Spleen (tissue), 11 donors: Measurements from ENCODE around the gene AJAP1. TPM values are rescaled to one million over a fixed set of nuclear protein-coding genes. Genes with fewer than 3 reads are reported as not detected.

Source experiments
- DNase-seq: peaks from one replicate; pipeline ENCODE4 v3.0.0-alpha.2; 2020
- H3K27ac ChIP-seq, 8 donors: fragments of 200-600 bp; sonication (generic) in 7 of 8; 1 replicate in 4 of 8; 2 replicates in 4 of 8; pipeline versions ENCODE4 v1.5.0 to v1.8.0; 2016 to 2021; ENCODE audit warnings: inconsistent platforms in 4 of 8, mild to moderate bottlenecking in 4 of 8, moderate library complexity in 1 of 8
- H3K27me3 ChIP-seq, 7 donors: fragments of 200-600 bp; sonication (generic) in 6 of 7; replicated peaks in 1 of 7; 1 replicate in 4 of 7; 2 replicates in 3 of 7; pipeline versions ENCODE4 v1.5.0 to v1.8.0; 2016 to 2021; ENCODE audit warnings: inconsistent platforms in 3 of 7, mild to moderate bottlenecking in 1 of 7
- H3K36me3 ChIP-seq, 6 donors: fragments of 200-600 bp; sonication (generic) in 5 of 6; 1 replicate in 4 of 6; 2 replicates in 2 of 6; pipeline versions ENCODE4 v1.5.0 to v1.8.0; 2016 to 2021; ENCODE audit warnings: inconsistent platforms in 2 of 6
- H3K4me1 ChIP-seq, 6 donors: fragments of 200-600 bp; sonication (generic) in 5 of 6; 1 replicate in 3 of 6; 2 replicates in 3 of 6; pipeline versions ENCODE4 v1.5.0 to v1.8.0; 2016 to 2021; ENCODE audit warnings: inconsistent platforms in 3 of 6
- H3K4me3 ChIP-seq, 8 donors: fragments of 200-600 bp; sonication (generic) in 7 of 8; 1 replicate in 4 of 8; 2 replicates in 4 of 8; pipeline versions ENCODE4 v1.5.0 to v1.8.0; 2016 to 2021; ENCODE audit warnings: inconsistent platforms in 4 of 8, mild to moderate bottlenecking in 4 of 8, moderate library complexity in 2 of 8
- H3K9me3 ChIP-seq, 8 donors: fragments of 200-600 bp; sonication (generic) in 7 of 8; 1 replicate in 4 of 8; 2 replicates in 4 of 8; pipeline versions ENCODE4 v1.5.0 to v1.8.0; 2016 to 2021; ENCODE audit warnings: inconsistent platforms in 4 of 8
- POLR2A ChIP-seq, 3 donors: fragments of 450-650 bp; IDR thresholded peaks; one replicate each; pipeline ENCODE4 v1.5.1; 2017; ENCODE audit warnings: antibody characterized with exemption in 3 of 3, mild to moderate bottlenecking in 1 of 3
- POLR2AphosphoS5 ChIP-seq, 3 donors: sonication (generic); formaldehyde crosslinking; IDR thresholded peaks; one replicate each; pipeline ENCODE4 v1.5.1; 2017; ENCODE audit warnings: antibody characterized with exemption in 3 of 3
- WGBS, 5 donors: extraction: QIAGEN DNeasy Blood & Tissue Kit in 3 of 5; methylation state at CpG; one replicate each; pipeline versions ENCODE4 v1.1.5 to v1.1.7; 2013 to 2018; 5-methylcytosine and 5-hydroxymethylcytosine counted together
- intact Hi-C: fragments of 100-400 bp; cut with DNase I; formaldehyde crosslinking; loops from one replicate; pipeline ENCODE4 v1.15.0; 2023; ENCODE audit warnings: low total_unique reads
- polyA plus RNA-seq, 3 donors: library from polyadenylated mRNA; stranded (reverse); fragments of 200-250 nt; gene quantifications; one replicate each; pipeline ENCODE4 v1.2.1, GENCODE V29; 2013
- total RNA-seq, 7 donors: library from RNA; depleted of rRNA in 3 of 7; stranded (reverse); fragments of >200 nt in 3 of 7; fragmentation: NEBNext Ultra II Directional in 4 of 7; extraction: Animal tissue kit (Norgen Biotek cat#: 25700) in 4 of 7; gene quantifications; one replicate each; pipeline versions ENCODE4 v1.1.0 to v1.2.1, GENCODE V29; 2016 to 2021
- TF ChIP-seq, protein P1 (sequence below), 11 experiments: fragments of 200-600 bp in 7 of 11; fragments of 450-650 bp in 4 of 11; sonication (generic) in 4 of 11; IDR thresholded peaks in 8 of 11; conservative IDR thresholded peaks in 3 of 11; 1 replicate in 7 of 11; 2 replicates in 4 of 11; pipeline versions ENCODE4 v1.4.0 to v1.8.0; 2016 to 2021; ENCODE audit warnings: antibody characterized with exemption in 11 of 11, inconsistent platforms in 4 of 11, mild to moderate bottlenecking in 1 of 11
- donor health status: healthy with polysubstance abuse.
- donor health status: DM: no; HTN: no; CAD: no; lungs with moderate emphysema.
- donor health status: DM: no; HTN: no; CAD: no.
- donor health status: Bipolar disorder and iron deficiency.
- donor health status: healthy.
- donor health status: DM: no; HTN: no; CAD: no.
- donor health status: DM: yes; HTN: yes; CAD: no.

The AJAP1 gene
- total and polyA plus RNA-seq, 10 donors: 0.04 to 13.3 (median 2.4) TPM

DNA sequence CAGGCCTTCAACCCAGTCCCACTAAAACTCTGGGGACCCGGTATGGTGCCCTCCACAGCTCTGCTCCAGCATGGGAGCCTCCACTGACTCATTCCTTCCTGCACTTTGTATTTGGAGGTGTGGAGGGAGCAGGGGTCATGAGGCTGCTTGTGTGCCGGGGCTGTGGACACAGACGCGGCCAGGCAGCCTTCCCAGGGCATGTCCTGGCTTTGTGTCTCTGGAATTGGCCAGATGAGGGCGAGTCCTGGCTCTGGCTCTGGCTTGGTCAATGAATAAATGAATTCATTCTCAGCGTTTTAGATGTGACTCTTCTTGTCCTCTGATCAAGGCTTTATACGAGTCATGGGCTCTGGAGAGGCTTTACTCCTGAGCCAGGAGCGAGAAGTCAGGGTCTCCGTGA, 19.1 kb downstream of the AJAP1 start:
- Histone ChIP-seq H3K4me1 (no peaks in the 10 kb centered on the region), H3K27me3 (peaks cover 0 to 11% (median 0%) of the 10 kb centered on the region in 7 donors), H3K27ac (no peak overlapping the region), H3K36me3 (no peaks in the 10 kb centered on the region), H3K9me3 (peaks cover 0 to 14% (median 7%) of the 10 kb centered on the region in 8 donors), H3K4me3 (no peak overlapping the region)
- intact Hi-C loops: no loop called here
- DNase-seq: no peak
- WGBS, 5 donors: 75 to 83% (median 82%) methylated on average over 5 to 9 of the region's 9 CpGs
- TF ChIP-seq, protein P1, sequence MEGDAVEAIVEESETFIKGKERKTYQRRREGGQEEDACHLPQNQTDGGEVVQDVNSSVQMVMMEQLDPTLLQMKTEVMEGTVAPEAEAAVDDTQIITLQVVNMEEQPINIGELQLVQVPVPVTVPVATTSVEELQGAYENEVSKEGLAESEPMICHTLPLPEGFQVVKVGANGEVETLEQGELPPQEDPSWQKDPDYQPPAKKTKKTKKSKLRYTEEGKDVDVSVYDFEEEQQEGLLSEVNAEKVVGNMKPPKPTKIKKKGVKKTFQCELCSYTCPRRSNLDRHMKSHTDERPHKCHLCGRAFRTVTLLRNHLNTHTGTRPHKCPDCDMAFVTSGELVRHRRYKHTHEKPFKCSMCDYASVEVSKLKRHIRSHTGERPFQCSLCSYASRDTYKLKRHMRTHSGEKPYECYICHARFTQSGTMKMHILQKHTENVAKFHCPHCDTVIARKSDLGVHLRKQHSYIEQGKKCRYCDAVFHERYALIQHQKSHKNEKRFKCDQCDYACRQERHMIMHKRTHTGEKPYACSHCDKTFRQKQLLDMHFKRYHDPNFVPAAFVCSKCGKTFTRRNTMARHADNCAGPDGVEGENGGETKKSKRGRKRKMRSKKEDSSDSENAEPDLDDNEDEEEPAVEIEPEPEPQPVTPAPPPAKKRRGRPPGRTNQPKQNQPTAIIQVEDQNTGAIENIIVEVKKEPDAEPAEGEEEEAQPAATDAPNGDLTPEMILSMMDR (IDR thresholded peaks at IDR 0.05 in 8 of 11, conservative IDR thresholded peaks at IDR 0.05 in 3 of 11): no peak
- TF ChIP-seq POLR2AphosphoS5 (IDR thresholded peaks at IDR 0.05): no peak
- TF ChIP-seq POLR2A (IDR thresholded peaks at IDR 0.05): no peak

DNA sequence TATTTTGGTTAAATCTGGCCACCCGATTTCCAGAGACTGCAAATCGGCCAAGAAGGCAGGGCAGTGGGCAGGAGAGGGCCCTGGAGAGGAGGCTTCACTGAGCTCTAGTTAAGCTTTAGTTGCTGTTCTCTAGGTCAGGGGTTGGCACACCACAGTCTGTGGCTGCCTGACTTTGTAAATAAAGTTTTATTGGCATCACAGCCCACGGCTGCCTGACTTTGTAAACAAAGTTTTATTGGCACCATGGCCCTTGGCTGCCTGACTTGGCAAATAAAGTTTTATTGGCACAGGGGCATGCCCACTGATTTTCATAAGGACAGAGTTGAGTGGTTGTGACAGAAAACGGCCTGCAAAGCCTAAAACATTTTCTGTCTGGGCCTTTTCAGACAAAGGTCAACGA, 19.7 kb downstream of the AJAP1 start:
- intact Hi-C loops: no loop called here
- TF ChIP-seq, protein P1 (IDR thresholded peaks at IDR 0.05 in 8 of 11, conservative IDR thresholded peaks at IDR 0.05 in 3 of 11): no peak
- Histone ChIP-seq H3K36me3 (no peaks in the 10 kb centered on the region), H3K27ac (no peak overlapping the region), H3K9me3 (peaks cover 0 to 20% (median 12%) of the 10 kb centered on the region in 8 donors), H3K4me1 (no peaks in the 10 kb centered on the region), H3K4me3 (no peak overlapping the region), H3K27me3 (peaks cover 0 to 11% (median 0%) of the 10 kb centered on the region in 7 donors)
- 68 to 84% (median 72%) methylated on average over 5 of the region's 5 CpGs for WGBS, 5 donors
- no peak for DNase-seq

DNA sequence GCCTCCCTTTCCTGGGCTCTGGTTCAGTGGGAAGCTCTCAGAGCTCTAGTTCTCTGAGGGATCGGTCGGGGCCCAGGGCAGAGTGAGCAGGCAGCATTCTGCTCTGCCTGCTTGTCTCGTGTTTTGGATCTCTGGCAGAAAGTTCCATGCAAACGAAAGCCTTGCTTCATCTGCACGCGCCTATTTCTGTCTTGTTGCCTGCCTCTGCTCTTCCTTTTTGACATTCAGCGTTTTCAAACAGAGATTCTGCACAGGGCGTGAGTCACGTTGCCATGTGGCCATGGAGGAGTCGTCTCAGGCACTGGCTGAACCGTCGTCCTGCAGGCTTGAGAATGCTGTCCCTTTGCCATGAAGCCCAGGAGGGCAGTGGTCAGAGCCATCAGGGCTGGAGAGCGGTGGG, 20.3 kb downstream of the AJAP1 start:
- no peaks in the 10 kb centered on the region for H3K36me3 ChIP-seq
- no peak overlapping the region for H3K27ac ChIP-seq
- no peak for DNase-seq
- no peak overlapping the region for H3K4me3 ChIP-seq
- H3K4me1 ChIP-seq: no peaks in the 10 kb centered on the region
- H3K9me3 ChIP-seq: peaks cover 0 to 24% (median 16%) of the 10 kb centered on the region in 8 donors
- intact Hi-C loops: no loop called here
- peaks cover 0 to 11% (median 0%) of the 10 kb centered on the region in 7 donors for H3K27me3 ChIP-seq
- TF ChIP-seq POLR2A (IDR thresholded peaks at IDR 0.05) (no peak), POLR2AphosphoS5 (IDR thresholded peaks at IDR 0.05) (no peak)
- TF ChIP-seq, protein P1 (IDR thresholded peaks at IDR 0.05 in 8 of 11, conservative IDR thresholded peaks at IDR 0.05 in 3 of 11): no peak
- WGBS, 5 donors: 84 to 90% (median 88%) methylated on average over 13 of the region's 13 CpGs

DNA sequence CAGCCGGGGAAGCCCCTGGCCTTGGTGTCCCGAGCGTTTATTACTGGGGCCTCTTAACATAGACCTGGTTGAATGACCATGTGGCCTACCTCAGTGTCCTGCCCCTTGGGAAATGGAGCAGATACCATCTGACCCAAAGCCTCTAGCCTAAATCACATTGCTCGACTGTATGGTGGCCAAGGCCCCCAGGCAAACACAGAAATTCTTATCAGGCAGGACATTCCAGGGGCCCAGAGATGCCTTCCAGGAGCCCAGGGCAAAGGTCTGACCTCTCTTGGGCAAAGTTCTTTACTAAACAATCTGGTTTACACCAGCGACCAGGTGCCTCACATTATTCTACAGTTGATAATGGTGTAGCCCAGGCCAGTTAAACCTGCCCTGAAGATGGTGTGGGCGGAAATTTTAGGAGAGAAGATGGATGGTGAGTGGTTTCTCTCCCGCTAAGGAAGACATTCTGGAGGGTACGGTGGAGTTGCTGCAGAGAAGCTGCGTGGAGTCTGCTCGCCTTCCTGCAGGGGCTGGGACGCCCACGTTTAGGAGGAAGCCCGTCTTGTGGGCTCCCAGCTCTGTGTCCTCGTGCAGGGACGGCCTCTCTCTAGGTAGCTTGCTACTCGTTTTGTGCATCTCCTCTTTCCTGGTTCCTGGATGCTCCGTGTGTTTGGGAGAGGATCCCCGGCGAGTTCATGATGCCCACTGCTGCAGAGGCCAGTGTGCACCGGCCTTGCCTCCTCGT, 21.2 kb downstream of the AJAP1 start:
- Histone ChIP-seq H3K27ac (no peak overlapping the region), H3K9me3 (peaks cover 0 to 32% (median 25%) of the 10 kb centered on the region in 8 donors)
- WGBS, 5 donors: 74 to 83% (median 76%) methylated on average over 21 of the region's 21 CpGs

More for the DNA sequence above, 21.2 kb downstream of the AJAP1 start:
- TF ChIP-seq POLR2A (IDR thresholded peaks at IDR 0.05) (no peak), POLR2AphosphoS5 (IDR thresholded peaks at IDR 0.05) (no peak)
- TF ChIP-seq, protein P1 (IDR thresholded peaks at IDR 0.05 in 8 of 11, conservative IDR thresholded peaks at IDR 0.05 in 3 of 11): no peak
- Histone ChIP-seq H3K36me3 (no peaks in the 10 kb centered on the region), H3K27me3 (peaks cover 0 to 7% (median 0%) of the 10 kb centered on the region in 7 donors), H3K4me3 (no peak overlapping the region), H3K4me1 (no peaks in the 10 kb centered on the region)
- intact Hi-C loops: no loop called here
- no peak for DNase-seq
